Measurements from ENCODE around the gene FAM184B. TPM values are rescaled to one million over a fixed set of nuclear protein-coding genes. Genes with fewer than 3 reads are reported as not detected.

Gene FAM184B
- total RNA-seq, 1 donor from 2014 or later = not detected

- peaks cover 3% of the 10 kb centered on the region for H3K27me3 Mint-ChIP-seq (ENCODE audit: insufficient read depth, low read depth)
- Histone ChIP-seq H3F3A (ENCODE audit: low read depth) (no peaks in the 10 kb centered on the region), H3K4me1 (no peaks in the 10 kb centered on the region), H3K9me3 (ENCODE audit: low read depth) (no peaks in the 10 kb centered on the region), H3K4me2 (no peak overlapping the region), H3K27me3 (no peaks in the 10 kb centered on the region), H3K36me3 (peaks cover 14% of the 10 kb centered on the region), H4K20me1 (ENCODE audit: low read depth) (peaks cover 27% of the 10 kb centered on the region), H3K9ac (no peak overlapping the region), H3K4me3 (no peak overlapping the region), H3K27ac (no peak overlapping the region), H2AFZ (replicated peaks) (no peak overlapping the region), H3K79me2 (ENCODE audit: low read depth) (peaks cover 36% of the 10 kb centered on the region)
- peaks cover 49% of the 10 kb centered on the region for H3K36me3 Mint-ChIP-seq
- TF ChIP-seq CTCF (IDR thresholded peaks at IDR 0.05) (no peak), EZH2phosphoT487 (IDR thresholded peaks at IDR 0.05) (no peak), EZH2 (IDR thresholded peaks at IDR 0.05) (no peak)
- peaks cover 4% of the 10 kb centered on the region for H3K4me1 Mint-ChIP-seq
- no peak for DNase-seq (ENCODE audit: low spot score)
- H3K27ac Mint-ChIP-seq = no peak overlapping the region
- no peaks in the 10 kb centered on the region for H3K9me3 Mint-ChIP-seq
- H3K4me3 Mint-ChIP-seq = no peak overlapping the region
These were observed 157.9 kb downstream of the FAM184B start for GRCh38 chr4:17623451-17624001.

DNA sequence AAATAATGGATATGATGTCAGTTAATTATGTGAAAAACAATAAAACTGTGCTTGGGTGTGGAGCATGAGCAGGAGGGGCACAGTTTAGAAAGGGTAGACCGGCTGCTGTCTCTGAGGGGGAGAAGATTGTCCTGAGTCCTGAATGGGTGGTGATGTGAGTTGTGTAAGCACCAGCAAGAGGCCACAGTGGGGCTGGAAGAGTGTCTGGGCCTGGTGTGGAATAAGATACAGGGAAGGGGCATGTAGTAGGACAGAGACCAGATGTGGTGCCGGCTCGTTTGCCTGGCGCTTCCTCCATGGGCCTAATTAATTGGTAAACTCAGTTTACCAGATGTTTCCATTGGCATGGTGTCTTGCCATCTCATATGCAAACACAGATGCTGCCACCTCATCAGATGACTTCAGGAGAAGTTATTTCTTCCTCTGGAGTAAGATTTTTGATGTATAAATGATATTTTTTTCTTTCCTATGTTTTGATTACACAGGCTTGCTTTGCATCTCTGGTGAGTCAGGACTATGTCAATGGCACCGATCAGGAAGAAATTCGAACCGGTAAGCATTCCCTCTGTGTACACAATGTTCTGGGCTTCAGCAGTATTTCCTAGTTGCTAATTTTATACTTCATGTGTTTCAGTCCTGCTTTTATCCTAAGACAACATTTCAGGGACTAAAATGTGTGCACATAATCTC is 161.9 kb downstream of the FAM184B start:
- H3K27me3 ChIP-seq = no peaks in the 10 kb centered on the region
- no peaks in the 10 kb centered on the region for H3F3A ChIP-seq (ENCODE audit: low read depth)
- H3K9me3 Mint-ChIP-seq = no peaks in the 10 kb centered on the region
- no peak for TF ChIP-seq EZH2phosphoT487 (IDR thresholded peaks at IDR 0.05)
- no peak for TF ChIP-seq CTCF (IDR thresholded peaks at IDR 0.05)
- no peak for TF ChIP-seq EZH2 (IDR thresholded peaks at IDR 0.05)
- H3K4me1 ChIP-seq = no peaks in the 10 kb centered on the region
- H3K4me3 ChIP-seq = no peak overlapping the region
- H3K4me2 ChIP-seq = no peak overlapping the region
- H3K27ac Mint-ChIP-seq = no peak overlapping the region
- H3K9me3 ChIP-seq (ENCODE audit: low read depth) = no peaks in the 10 kb centered on the region
- H3K36me3 Mint-ChIP-seq = peaks cover 39% of the 10 kb centered on the region
- H4K20me1 ChIP-seq (ENCODE audit: low read depth) = peaks cover 58% of the 10 kb centered on the region
- no peak for DNase-seq (ENCODE audit: low spot score)
- no peak overlapping the region for H3K9ac ChIP-seq
- no peak overlapping the region for H2AFZ ChIP-seq (replicated peaks)
- peaks cover 8% of the 10 kb centered on the region for H3K36me3 ChIP-seq
- peaks cover 65% of the 10 kb centered on the region for H3K79me2 ChIP-seq (ENCODE audit: low read depth)
- no peaks in the 10 kb centered on the region for H3K27me3 Mint-ChIP-seq (ENCODE audit: insufficient read depth, low read depth)
- no peak overlapping the region for H3K27ac ChIP-seq
- H3K4me3 Mint-ChIP-seq = no peak overlapping the region
- H3K4me1 Mint-ChIP-seq = peaks cover 17% of the 10 kb centered on the region

DNA sequence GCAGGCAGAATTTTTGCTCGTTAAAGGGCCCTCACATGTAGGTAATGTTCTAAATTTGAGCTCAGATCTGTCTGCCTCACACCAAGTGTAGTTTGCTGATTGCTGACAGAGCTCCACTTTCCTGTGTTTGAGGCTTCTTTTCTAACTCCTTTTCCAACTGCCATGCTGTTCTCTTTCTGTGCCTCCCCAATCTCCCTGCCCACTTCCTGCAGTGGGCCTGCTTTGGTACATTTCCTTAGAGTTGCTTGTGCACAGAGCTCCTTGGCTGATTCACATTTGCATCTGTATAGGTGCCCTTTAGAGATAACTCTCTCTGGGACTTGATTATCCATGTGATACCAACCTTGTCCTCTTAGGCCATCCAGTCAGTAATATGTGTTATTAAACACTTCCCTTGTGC is 162.5 kb downstream of the FAM184B start:
- Mint-ChIP-seq H3K4me3 (no peak overlapping the region), H3K27me3 (ENCODE audit: insufficient read depth, low read depth) (no peaks in the 10 kb centered on the region), H3K4me1 (peaks cover 19% of the 10 kb centered on the region), H3K36me3 (peaks cover 33% of the 10 kb centered on the region), H3K9me3 (no peaks in the 10 kb centered on the region), H3K27ac (no peak overlapping the region)
- Histone ChIP-seq H3K79me2 (ENCODE audit: low read depth) (peaks cover 61% of the 10 kb centered on the region), H3K27me3 (no peaks in the 10 kb centered on the region), H4K20me1 (ENCODE audit: low read depth) (peaks cover 58% of the 10 kb centered on the region), H3K4me1 (no peaks in the 10 kb centered on the region), H3F3A (ENCODE audit: low read depth) (no peaks in the 10 kb centered on the region), H3K9ac (no peak overlapping the region), H3K27ac (no peak overlapping the region), H3K4me3 (no peak overlapping the region), H2AFZ (replicated peaks) (no peak overlapping the region), H3K9me3 (ENCODE audit: low read depth) (no peaks in the 10 kb centered on the region), H3K36me3 (peaks cover 8% of the 10 kb centered on the region), H3K4me2 (no peak overlapping the region)
- TF ChIP-seq EZH2phosphoT487 (IDR thresholded peaks at IDR 0.05) (no peak), CTCF (IDR thresholded peaks at IDR 0.05) (no peak), EZH2 (IDR thresholded peaks at IDR 0.05) (no peak)
- DNase-seq (ENCODE audit: low spot score) = no peak

Measured in neural progenitor cell (in vitro differentiated cells).